ENCODE measurements around the gene RIBC2. TPM values are rescaled to one million over a fixed set of nuclear protein-coding genes. Genes with fewer than 3 reads are reported as not detected.

Gene RIBC2
- polyA plus RNA-seq, 2 of the 4 experiments (the other 2 are of a cell fraction): 3.0 to 3.8 TPM

- peak overlapping the region; percentile 79 for H3K4me2 ChIP-seq
Observed at GRCh38 chr22:45413013-45413367, 503 bp upstream of the RIBC2 start.

DNA sequence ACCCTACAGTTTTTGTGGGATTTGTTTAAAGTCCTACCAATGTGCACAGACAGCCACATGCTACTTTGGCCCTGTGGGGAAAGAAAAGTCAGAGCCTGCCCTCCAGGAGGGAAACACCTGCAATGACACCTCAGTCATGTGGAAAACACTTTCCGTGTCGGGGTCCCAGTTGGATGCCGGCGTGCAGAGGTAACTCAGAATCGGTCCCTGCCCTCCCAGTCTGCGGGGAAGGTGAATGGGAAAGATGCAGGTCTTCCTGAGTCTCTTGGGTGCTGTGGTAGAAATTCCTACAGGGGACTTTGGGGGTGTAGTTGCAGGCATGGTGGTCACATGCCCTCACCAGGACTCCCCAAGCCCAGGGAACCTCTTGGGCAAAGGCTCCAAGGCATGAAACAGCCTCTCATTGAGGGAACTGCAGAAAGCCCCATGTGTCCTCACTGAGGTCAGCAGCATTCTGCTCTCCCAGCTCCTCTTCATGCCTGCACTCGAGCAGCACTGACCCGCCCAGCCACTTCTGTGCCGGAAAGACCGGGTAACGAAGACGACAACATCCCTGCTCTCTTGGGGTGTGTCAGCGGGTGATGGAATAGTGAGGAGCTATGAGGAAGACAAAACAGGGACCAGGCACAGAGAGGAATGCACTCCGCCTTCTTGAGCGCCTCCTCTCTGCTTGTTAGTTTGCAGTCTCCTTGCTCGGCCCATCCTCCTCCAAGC, 4.7 kb downstream of the RIBC2 start:
- Histone ChIP-seq H3K4me1 (peaks cover 8% of the 10 kb centered on the region; the same call in 1 of the 3 replicates), H3K4me3 (no peak overlapping the region), H3K4me2 (no peak overlapping the region), H3K27ac (no peak overlapping the region), H3K9me3 (no peaks in the 10 kb centered on the region; the same call in 2 of the 3 replicates)
- WGBS (ENCODE audit: missing lambda C conversion rate): 97% methylated on average over 16 of the region's 16 CpGs
- FAIRE-seq: no peak
- ChIA-PET CTCF (interaction anchor here (0.7 kb wide), 1 partner anchor 623 kb away, joined by 3 read pairs; no protein-coding TSS in a partner anchor), POLR2A (no interaction called here)
- no peak for ATAC-seq
- no peak for DNase-seq (ENCODE audit: low read depth in 1 of 2, low spot score in 1 of 2)
- TF ChIP-seq NPAS2 (CRISPR knock-in tag; IDR thresholded peaks at IDR 0.05; ENCODE audit: borderline replicate concordance) (no peak), CBX2 (IDR thresholded peaks at IDR 0.05; ENCODE audit: borderline replicate concordance, low read depth) (no peak), POLR2A (IDR thresholded peaks at IDR 0.05; ENCODE audit: low read length) (no peak), RARB (CRISPR knock-in tag; IDR thresholded peaks at IDR 0.05) (no peak), MAFK (IDR thresholded peaks at IDR 0.05; ENCODE audit: partially characterized antibody) (no peak), EHMT2 (IDR thresholded peaks at IDR 0.05; ENCODE audit: low read depth) (no peak), NR3C1 (IDR thresholded peaks at IDR 0.05) (no peak), FOXS1 (CRISPR knock-in tag; IDR thresholded peaks at IDR 0.05) (no peak), CEBPB (IDR thresholded peaks at IDR 0.05) (no peak), GATA3 (IDR thresholded peaks at IDR 0.05; ENCODE audit: borderline replicate concordance) (no peak), MAZ (IDR thresholded peaks at IDR 0.05; ENCODE audit: borderline replicate concordance, low read depth, low read length) (no peak)
- TF ChIP-seq, protein P1, sequence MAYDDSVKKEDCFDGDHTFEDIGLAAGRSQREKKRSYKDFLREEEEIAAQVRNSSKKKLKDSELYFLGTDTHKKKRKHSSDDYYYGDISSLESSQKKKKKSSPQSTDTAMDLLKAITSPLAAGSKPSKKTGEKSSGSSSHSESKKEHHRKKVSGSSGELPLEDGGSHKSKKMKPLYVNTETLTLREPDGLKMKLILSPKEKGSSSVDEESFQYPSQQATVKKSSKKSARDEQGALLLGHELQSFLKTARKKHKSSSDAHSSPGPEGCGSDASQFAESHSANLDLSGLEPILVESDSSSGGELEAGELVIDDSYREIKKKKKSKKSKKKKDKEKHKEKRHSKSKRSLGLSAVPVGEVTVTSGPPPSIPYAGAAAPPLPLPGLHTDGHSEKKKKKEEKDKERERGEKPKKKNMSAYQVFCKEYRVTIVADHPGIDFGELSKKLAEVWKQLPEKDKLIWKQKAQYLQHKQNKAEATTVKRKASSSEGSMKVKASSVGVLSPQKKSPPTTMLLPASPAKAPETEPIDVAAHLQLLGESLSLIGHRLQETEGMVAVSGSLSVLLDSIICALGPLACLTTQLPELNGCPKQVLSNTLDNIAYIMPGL (CRISPR knock-in tag; IDR thresholded peaks at IDR 0.05; ENCODE audit: borderline replicate concordance): no peak
- TF ChIP-seq, protein P2, sequence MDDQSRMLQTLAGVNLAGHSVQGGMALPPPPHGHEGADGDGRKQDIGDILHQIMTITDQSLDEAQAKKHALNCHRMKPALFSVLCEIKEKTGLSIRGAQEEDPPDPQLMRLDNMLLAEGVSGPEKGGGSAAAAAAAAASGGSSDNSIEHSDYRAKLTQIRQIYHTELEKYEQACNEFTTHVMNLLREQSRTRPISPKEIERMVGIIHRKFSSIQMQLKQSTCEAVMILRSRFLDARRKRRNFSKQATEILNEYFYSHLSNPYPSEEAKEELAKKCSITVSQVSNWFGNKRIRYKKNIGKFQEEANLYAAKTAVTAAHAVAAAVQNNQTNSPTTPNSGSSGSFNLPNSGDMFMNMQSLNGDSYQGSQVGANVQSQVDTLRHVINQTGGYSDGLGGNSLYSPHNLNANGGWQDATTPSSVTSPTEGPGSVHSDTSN (IDR thresholded peaks at IDR 0.05): no peak
- TF ChIP-seq, protein P3, sequence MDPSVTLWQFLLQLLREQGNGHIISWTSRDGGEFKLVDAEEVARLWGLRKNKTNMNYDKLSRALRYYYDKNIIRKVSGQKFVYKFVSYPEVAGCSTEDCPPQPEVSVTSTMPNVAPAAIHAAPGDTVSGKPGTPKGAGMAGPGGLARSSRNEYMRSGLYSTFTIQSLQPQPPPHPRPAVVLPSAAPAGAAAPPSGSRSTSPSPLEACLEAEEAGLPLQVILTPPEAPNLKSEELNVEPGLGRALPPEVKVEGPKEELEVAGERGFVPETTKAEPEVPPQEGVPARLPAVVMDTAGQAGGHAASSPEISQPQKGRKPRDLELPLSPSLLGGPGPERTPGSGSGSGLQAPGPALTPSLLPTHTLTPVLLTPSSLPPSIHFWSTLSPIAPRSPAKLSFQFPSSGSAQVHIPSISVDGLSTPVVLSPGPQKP (IDR thresholded peaks at IDR 0.05; ENCODE audit: low read depth, low read length): no peak

More at GRCh38 chr22:45413013-45413367, 503 bp upstream of the RIBC2 start:
- Histone ChIP-seq H3K27ac (peak overlapping the region; percentile 61 to 85), H3K4me1 (peaks cover 9% of the 10 kb centered on the region; the same call in 1 of the 3 replicates), H3K9me3 (peaks cover 4% of the 10 kb centered on the region; the same call in 1 of the 3 replicates), H3K4me3 (peak overlapping the region; percentile 52)
- ChIA-PET CTCF (interaction anchor here (1.2 to 1.8 kb wide), 2 partner anchors 21 to 49 kb away, joined by 3 read pairs; no protein-coding TSS in a partner anchor), POLR2A (no interaction called here)
- WGBS (ENCODE audit: missing lambda C conversion rate): 88% methylated on average over 12 of the region's 27 CpGs
- TF ChIP-seq CEBPB (IDR thresholded peaks at IDR 0.05) (no peak), POLR2A (IDR thresholded peaks at IDR 0.05; ENCODE audit: low read length) (no peak), RFX5 (IDR thresholded peaks at IDR 0.05) (no peak), E2F6 (IDR thresholded peaks at IDR 0.05; ENCODE audit: borderline replicate concordance, low read depth) (no peak), HOXB13 (CRISPR knock-in tag; IDR thresholded peaks at IDR 0.05; ENCODE audit: low read depth) (no peak), FOSL2 (IDR thresholded peaks at IDR 0.05) (no peak), FOSL2 (CRISPR knock-in tag; IDR thresholded peaks at IDR 0.05) (no peak), CTCF (IDR thresholded peaks at IDR 0.05) (no peak), TFCP2L1 (CRISPR knock-in tag; IDR thresholded peaks at IDR 0.05) (no peak), CHD4 (IDR thresholded peaks at IDR 0.05; ENCODE audit: borderline replicate concordance) (no peak), USF2 (IDR thresholded peaks at IDR 0.05) (no peak), KDM1A (IDR thresholded peaks at IDR 0.05; ENCODE audit: low read depth) (no peak)
- TF ChIP-seq, protein P4, sequence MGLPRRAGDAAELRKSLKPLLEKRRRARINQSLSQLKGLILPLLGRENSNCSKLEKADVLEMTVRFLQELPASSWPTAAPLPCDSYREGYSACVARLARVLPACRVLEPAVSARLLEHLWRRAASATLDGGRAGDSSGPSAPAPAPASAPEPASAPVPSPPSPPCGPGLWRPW (IDR thresholded peaks at IDR 0.05): no peak
- TF ChIP-seq, protein P5, sequence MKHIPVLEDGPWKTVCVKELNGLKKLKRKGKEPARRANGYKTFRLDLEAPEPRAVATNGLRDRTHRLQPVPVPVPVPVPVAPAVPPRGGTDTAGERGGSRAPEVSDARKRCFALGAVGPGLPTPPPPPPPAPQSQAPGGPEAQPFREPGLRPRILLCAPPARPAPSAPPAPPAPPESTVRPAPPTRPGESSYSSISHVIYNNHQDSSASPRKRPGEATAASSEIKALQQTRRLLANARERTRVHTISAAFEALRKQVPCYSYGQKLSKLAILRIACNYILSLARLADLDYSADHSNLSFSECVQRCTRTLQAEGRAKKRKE (CRISPR knock-in tag; IDR thresholded peaks at IDR 0.05; ENCODE audit: low read depth): no peak
- no peak for FAIRE-seq
- ATAC-seq: no peak
- no peak for DNase-seq (ENCODE audit: low read depth in 1 of 2, low spot score in 1 of 2)
